Measurements from ENCODE around the gene ABLIM3. TPM values are rescaled to one million over a fixed set of nuclear protein-coding genes. Genes with fewer than 3 reads are reported as not detected.
"Not testable (repeated sequence)": the region's sequence is repeated elsewhere in the genome, so short reads cannot be mapped to it uniquely, and the experiment has no call there.

Gene ABLIM3
- total RNA-seq, 2 experiments from 2014 or later = not detected

- Mint-ChIP-seq H3K27ac (no peak overlapping the region), H3K27me3 (peaks cover 29% of the 10 kb centered on the region)
Measured at GRCh38 chr5:149268928-149269557, 127.8 kb downstream of the ABLIM3 start.

GRCh38 chr5:149271195-149271715 is 130.0 kb downstream of the ABLIM3 start:
- no peak for TF ChIP-seq CTCF (IDR thresholded peaks at IDR 0.05)
- CTCF ChIA-PET = no interaction called here

More at GRCh38 chr5:149268928-149269557, 127.8 kb downstream of the ABLIM3 start:
- H3K4me1 ChIP-seq (ENCODE audit: insufficient read depth, low read length) = peaks cover 20% of the 10 kb centered on the region
- peak in 3 of 14 experiments; percentile 57 to 68 (median 68) for DNase-seq
- peaks cover 14 to 24% of the 10 kb centered on the region in 2 experiments for H3K27me3 ChIP-seq (ENCODE audit: control insufficient read depth in 1 of 2, insufficient read depth in 2 of 2, low read length in 2 of 2)
- H3K4me3 ChIP-seq (ENCODE audit: low read length) = no peak overlapping the region
- ATAC-seq (ENCODE audit: poor library complexity) = peak; percentile 48
- no peaks in the 10 kb centered on the region for H3K36me3 Mint-ChIP-seq (ENCODE audit: low read depth)
- H3K4me1 Mint-ChIP-seq (ENCODE audit: low read depth) = peaks cover 20% of the 10 kb centered on the region
- CTCF ChIA-PET = interaction anchor here (1.0 to 1.7 kb wide), 6 partner anchors 10 to 528 kb away, joined by 3 to 12 read pairs (median 4); partner anchors contain the start of gene ABLIM3
- peaks cover 8 to 9% of the 10 kb centered on the region in 2 experiments for H3K9me3 ChIP-seq (ENCODE audit: control insufficient read depth in 1 of 2, insufficient read depth in 1 of 2, low read length in 2 of 2)
- intact Hi-C loops (cut with DNase I, micrococcal nuclease) = loop anchor here (1.0 to 10.0 kb wide), 8 partner anchors 74 to 824 kb away; partner anchors contain the start of genes ABLIM3 (in 1 of the 2) and ADRB2 (in 1 of the 2)
- no peak overlapping the region for H3K27ac ChIP-seq (ENCODE audit: low read depth in 1 of 2, low read length in 2 of 2)
- peaks cover 2% of the 10 kb centered on the region for H3K9me3 Mint-ChIP-seq
- no peaks in the 10 kb centered on the region for H3K36me3 ChIP-seq (ENCODE audit: insufficient read depth, low read length)
- peak overlapping the region; percentile 18 for H3K4me3 Mint-ChIP-seq
- POLR2A ChIA-PET = interaction anchor here (1.3 kb wide), 1 partner anchor 29 kb away, joined by 4 read pairs; no protein-coding TSS in a partner anchor
- peak; percentile 89 for TF ChIP-seq CTCF (IDR thresholded peaks at IDR 0.05)

GRCh38 chr5:149271716-149272563 is 130.6 kb downstream of the ABLIM3 start, which contains the start of gene AFAP1L1:
TSS of gene AFAP1L1 (plus strand) at chr5:149271859. CDS start at chr5:149271969, 110 bp downstream.
- Histone ChIP-seq H3K9me3 (ENCODE audit: control insufficient read depth in 1 of 2, insufficient read depth in 1 of 2, low read length in 2 of 2) (peaks cover 8 to 9% of the 10 kb centered on the region in 2 experiments), H3K4me1 (ENCODE audit: insufficient read depth, low read length) (peaks cover 12% of the 10 kb centered on the region), H3K4me3 (ENCODE audit: low read length) (peak within 1 kb of the TSS; percentile 50), H3K27ac (ENCODE audit: low read depth in 1 of 2, low read length in 2 of 2) (no peak within 1 kb of the TSS), H3K36me3 (ENCODE audit: insufficient read depth, low read length) (no peaks in the 10 kb centered on the region), H3K27me3 (ENCODE audit: control insufficient read depth in 1 of 2, insufficient read depth in 2 of 2, low read length in 2 of 2) (peaks cover 14 to 32% of the 10 kb centered on the region in 2 experiments)
- no peaks in the 10 kb centered on the region for H3K36me3 Mint-ChIP-seq (ENCODE audit: low read depth)
- ChIA-PET POLR2A (interaction anchor here (0.8 to 1.0 kb wide), 2 partner anchors 32 to 49 kb away, joined by 3 to 4 read pairs; no protein-coding TSS in a partner anchor), CTCF (interaction anchor here (0.5 kb wide), 1 partner anchor 537 kb away, joined by 3 read pairs; no protein-coding TSS in a partner anchor)
- peaks cover 2% of the 10 kb centered on the region for H3K9me3 Mint-ChIP-seq
- H3K27ac Mint-ChIP-seq = no peak within 1 kb of the TSS
- intact Hi-C loops (cut with DNase I, micrococcal nuclease) = loop anchor here in 1 of 2 experiments (5.0 kb wide), 1 partner anchor 830 kb away; no protein-coding TSS in a partner anchor
- peak in 3 of 14 experiments; percentile 26 to 29 (median 27) for DNase-seq
- H3K4me3 Mint-ChIP-seq = peak within 1 kb of the TSS; percentile 91
- H3K27me3 Mint-ChIP-seq = peaks cover 41% of the 10 kb centered on the region
- ATAC-seq (ENCODE audit: poor library complexity) = peak; percentile 58
- H3K4me1 Mint-ChIP-seq (ENCODE audit: low read depth) = peaks cover 12% of the 10 kb centered on the region
- TF ChIP-seq CTCF (IDR thresholded peaks at IDR 0.05) = no peak

More at GRCh38 chr5:149271195-149271715, 130.0 kb downstream of the ABLIM3 start:
- no peak overlapping the region for H3K27ac ChIP-seq (ENCODE audit: low read depth in 1 of 2, low read length in 2 of 2)
- DNase-seq (no peak), ATAC-seq (ENCODE audit: poor library complexity) (no peak)
- H3K36me3 ChIP-seq (ENCODE audit: insufficient read depth, low read length) = no peaks in the 10 kb centered on the region
- Mint-ChIP-seq H3K36me3 (ENCODE audit: low read depth) (no peaks in the 10 kb centered on the region), H3K27me3 (peaks cover 37% of the 10 kb centered on the region), H3K27ac (no peak overlapping the region), H3K9me3 (peaks cover 2% of the 10 kb centered on the region), H3K4me3 (peak overlapping the region; percentile 53), H3K4me1 (ENCODE audit: low read depth) (peaks cover 12% of the 10 kb centered on the region)
- POLR2A ChIA-PET = no interaction called here
- peaks cover 14 to 32% of the 10 kb centered on the region in 2 experiments for H3K27me3 ChIP-seq (ENCODE audit: control insufficient read depth in 1 of 2, insufficient read depth in 2 of 2, low read length in 2 of 2)
- H3K4me3 ChIP-seq (ENCODE audit: low read length) = peak overlapping the region; percentile 35
- peaks cover 12% of the 10 kb centered on the region for H3K4me1 ChIP-seq (ENCODE audit: insufficient read depth, low read length)
- peaks cover 8 to 9% of the 10 kb centered on the region in 2 experiments for H3K9me3 ChIP-seq (ENCODE audit: control insufficient read depth in 1 of 2, insufficient read depth in 1 of 2, low read length in 2 of 2)
- intact Hi-C loops (cut with DNase I, micrococcal nuclease) = loop anchor here in 1 of 2 experiments (5.0 kb wide), 1 partner anchor 829 kb away; no protein-coding TSS in a partner anchor

- intact Hi-C loops (cut with DNase I, micrococcal nuclease) = loop anchor here in 1 of 2 experiments (5.0 kb wide), 1 partner anchor 830 kb away; no protein-coding TSS in a partner anchor
- H3K4me3 ChIP-seq (ENCODE audit: low read length); H3K36me3 ChIP-seq (ENCODE audit: insufficient read depth, low read length); H3K27ac ChIP-seq (ENCODE audit: low read depth in 1 of 2, low read length in 2 of 2); H3K9me3 ChIP-seq (ENCODE audit: control insufficient read depth in 1 of 2, insufficient read depth in 1 of 2, low read length in 2 of 2); DNase-seq; H3K36me3 Mint-ChIP-seq (ENCODE audit: low read depth); H3K9me3 Mint-ChIP-seq; ATAC-seq (ENCODE audit: poor library complexity); H3K27ac Mint-ChIP-seq: not testable (repeated sequence)
- Histone ChIP-seq H3K4me1 (ENCODE audit: insufficient read depth, low read length) (peaks cover 12% of the 10 kb centered on the region), H3K27me3 (ENCODE audit: control insufficient read depth in 1 of 2, insufficient read depth in 2 of 2, low read length in 2 of 2) (peaks cover 14 to 32% of the 10 kb centered on the region in 2 experiments)
- Mint-ChIP-seq H3K27me3 (peaks cover 41% of the 10 kb centered on the region), H3K4me3 (peak overlapping the region; percentile 91), H3K4me1 (ENCODE audit: low read depth) (peaks cover 12% of the 10 kb centered on the region)
- POLR2A ChIA-PET = interaction anchor here (0.8 to 1.0 kb wide), 2 partner anchors 32 to 50 kb away, joined by 3 to 4 read pairs; no protein-coding TSS in a partner anchor
- CTCF ChIA-PET = interaction anchor here (0.5 kb wide), 1 partner anchor 536 kb away, joined by 3 read pairs; no protein-coding TSS in a partner anchor
Measured at GRCh38 chr5:149272781-149273180, 131.5 kb downstream of the ABLIM3 start.

Data from CD4-positive, alpha-beta T cell (primary cell).